GM10266 (cell line): ENCODE results near the gene NUP210L.
"Not testable (repeated sequence)": the region's sequence is repeated elsewhere in the genome, so short reads cannot be mapped to it uniquely, and the experiment has no call there.

Experiments used
- DNase-seq: peaks from one replicate; pipeline ENCODE4 v3.0.0; 2012; ENCODE audit errors: extremely low spot score
- TF ChIP-seq, protein P1 (sequence below): IDR thresholded peaks from 2 replicates; pipeline ENCODE4 v1.5.1; 2012; ENCODE audit warnings: mild to moderate bottlenecking, low read depth; ENCODE audit not compliant: control insufficient read depth, insufficient read depth; ENCODE audit errors: missing control alignments

Gene NUP210L

DNA sequence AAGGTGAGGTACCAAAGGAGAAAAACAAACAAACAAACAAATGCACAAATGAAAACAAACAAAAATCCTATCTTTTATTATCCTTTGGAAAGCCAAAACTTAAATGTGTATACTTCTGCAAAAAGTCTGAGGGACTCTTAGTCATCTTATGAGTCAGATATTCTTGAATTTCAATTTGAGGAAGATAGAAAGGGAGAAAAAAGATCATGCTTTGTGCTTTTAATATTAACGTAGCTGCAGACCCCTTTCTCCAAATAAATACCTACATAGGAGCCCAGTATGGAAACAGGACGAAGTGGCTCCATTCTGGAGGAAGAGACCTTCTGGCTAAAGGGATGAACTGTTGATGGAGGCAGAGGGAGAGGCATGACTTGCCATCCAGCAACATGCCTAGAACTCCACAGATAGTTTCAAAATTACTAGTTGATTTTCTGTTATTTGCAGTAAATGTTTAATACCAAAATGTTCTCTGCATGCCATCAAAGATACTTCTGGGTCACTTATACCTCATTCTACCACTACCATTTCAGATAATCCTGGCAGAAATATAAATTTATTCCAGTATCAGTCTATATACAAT is 25.4 kb downstream of the NUP210L start:
- no peak for DNase-seq
- TF ChIP-seq, protein P1, sequence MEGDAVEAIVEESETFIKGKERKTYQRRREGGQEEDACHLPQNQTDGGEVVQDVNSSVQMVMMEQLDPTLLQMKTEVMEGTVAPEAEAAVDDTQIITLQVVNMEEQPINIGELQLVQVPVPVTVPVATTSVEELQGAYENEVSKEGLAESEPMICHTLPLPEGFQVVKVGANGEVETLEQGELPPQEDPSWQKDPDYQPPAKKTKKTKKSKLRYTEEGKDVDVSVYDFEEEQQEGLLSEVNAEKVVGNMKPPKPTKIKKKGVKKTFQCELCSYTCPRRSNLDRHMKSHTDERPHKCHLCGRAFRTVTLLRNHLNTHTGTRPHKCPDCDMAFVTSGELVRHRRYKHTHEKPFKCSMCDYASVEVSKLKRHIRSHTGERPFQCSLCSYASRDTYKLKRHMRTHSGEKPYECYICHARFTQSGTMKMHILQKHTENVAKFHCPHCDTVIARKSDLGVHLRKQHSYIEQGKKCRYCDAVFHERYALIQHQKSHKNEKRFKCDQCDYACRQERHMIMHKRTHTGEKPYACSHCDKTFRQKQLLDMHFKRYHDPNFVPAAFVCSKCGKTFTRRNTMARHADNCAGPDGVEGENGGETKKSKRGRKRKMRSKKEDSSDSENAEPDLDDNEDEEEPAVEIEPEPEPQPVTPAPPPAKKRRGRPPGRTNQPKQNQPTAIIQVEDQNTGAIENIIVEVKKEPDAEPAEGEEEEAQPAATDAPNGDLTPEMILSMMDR: no peak

DNA sequence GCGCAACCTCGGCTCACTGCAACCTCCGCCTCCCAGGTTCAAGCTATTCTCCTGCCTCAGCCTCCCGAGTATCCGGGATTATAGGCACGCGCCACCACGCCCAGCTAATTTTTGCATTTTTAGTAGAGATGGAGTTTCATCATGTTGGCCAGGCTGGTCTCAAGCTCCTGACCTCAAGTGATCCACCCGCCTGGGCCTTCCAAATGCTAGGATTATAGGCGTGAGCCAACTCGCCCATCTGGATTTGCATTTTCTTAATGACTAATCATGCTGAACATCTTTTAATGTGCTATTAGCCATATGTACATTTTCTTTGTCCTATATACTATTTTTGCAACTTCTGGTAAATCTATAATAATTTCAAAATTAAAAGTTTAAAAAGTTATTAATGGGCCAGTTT is 31.7 kb downstream of the NUP210L start:
- not testable (repeated sequence) for DNase-seq

DNA sequence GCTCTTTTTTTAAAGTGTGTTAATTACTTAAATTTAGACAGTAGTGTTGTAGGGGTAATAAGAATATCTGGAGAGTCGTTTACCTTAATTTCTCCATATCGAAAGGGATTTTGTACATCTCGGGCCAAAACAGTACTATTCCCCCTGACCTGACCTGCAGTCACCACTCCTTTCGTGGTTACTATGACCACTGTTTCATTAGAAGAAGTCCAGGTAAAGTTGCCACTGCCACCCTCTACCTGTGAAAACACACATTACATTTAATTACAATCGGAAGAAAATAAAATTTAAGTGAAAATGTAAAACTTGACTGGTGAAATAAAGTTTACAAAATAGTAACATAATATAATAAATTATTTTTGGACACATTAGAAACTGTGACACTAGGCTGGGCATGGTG is 37.2 kb downstream of the NUP210L start:
- DNase-seq: no peak
- TF ChIP-seq, protein P1: no peak

DNA sequence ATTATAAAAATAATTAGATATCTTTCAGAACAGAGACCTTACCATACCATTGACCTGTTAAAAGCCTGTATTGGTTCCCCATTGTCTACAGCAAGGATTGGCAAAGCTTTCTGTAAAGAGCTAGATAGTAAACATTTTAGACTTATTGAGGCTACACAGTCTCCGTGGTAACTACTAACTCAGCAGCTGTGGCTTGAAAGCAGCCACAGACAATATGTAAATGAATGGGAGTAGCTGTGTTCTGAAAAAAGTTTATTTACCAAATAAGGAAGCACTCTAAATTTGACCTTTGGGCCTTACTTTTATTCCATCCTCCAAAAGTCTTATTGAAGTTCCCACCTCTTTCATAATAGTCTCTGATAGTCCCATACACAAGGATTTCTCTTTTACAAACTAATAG is 39.7 kb downstream of the NUP210L start:
- DNase-seq: no peak
- TF ChIP-seq, protein P1: no peak

DNA sequence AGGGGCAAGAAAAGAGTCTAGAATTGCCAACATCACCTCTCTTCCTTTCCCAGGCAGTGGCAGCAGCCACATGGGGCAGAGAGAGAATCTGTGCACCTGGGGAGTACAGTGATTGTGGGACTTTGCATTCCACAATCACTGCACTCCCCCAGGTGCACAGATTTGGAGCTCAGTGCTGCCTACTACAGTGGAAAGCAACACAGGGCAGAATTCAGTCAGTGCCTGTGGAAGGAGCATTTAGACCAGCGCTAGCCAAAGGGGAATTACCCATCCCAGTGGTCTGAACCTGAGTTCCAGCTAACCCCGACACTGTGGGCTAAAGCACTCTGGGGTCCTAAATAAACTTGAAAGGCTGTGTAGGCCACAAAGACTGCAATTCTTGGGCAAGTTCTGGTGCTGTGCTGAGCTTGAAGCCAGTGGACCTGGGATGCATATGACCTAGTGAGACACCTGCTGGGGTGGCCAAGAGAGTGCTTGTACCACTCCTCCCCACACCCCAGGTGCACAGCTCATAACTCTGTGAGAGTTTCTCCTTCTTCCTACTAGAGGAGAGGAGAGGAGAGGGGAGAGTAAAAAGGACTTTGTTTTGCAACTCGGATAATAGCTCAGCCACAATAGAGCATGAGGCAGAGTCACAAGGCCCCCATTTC is 50.3 kb downstream of the NUP210L start:
- DNase-seq: no peak
- TF ChIP-seq, protein P1: no peak

DNA sequence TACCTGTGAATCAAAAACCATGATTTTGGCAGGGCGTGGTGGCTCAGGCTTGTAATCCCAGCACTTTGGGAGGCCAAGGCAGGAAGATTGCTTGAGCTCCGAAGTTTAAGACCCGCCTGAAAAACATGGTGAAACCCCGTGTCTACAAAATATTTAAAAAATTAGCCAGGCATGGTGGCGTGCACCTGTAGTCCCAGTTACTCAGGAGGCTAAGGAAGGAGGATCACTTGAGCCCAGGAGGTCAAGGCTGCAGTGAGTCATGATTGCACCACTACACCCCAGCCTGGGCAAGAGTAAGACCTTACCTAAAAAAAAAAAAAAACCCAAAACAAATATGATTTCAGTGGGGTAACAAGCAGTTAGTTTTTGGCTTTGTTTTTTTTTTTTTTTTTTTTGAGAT is 54.7 kb downstream of the NUP210L start:
- DNase-seq: not testable (repeated sequence)

DNA sequence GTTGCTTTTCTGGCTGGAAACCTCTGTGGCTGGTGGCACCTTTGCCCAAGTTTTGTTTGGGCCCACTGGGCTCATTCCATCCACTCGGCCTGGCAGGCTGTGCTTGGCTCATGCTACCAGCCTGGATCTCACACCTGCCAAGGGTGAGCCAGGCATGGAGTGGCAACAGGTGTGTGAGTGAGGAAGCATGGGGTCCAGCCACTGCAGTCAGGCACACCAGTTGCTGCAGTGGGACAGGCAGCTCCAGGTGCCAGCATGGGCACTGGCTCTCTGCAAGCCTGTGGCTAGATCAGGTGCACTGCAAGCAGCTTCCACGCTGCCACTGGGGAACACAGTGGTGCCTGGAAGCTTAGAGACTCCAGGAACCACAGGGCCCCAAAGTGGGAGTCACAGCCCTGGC is 57.0 kb downstream of the NUP210L start:
- TF ChIP-seq, protein P1: no peak
- DNase-seq: no peak

DNA sequence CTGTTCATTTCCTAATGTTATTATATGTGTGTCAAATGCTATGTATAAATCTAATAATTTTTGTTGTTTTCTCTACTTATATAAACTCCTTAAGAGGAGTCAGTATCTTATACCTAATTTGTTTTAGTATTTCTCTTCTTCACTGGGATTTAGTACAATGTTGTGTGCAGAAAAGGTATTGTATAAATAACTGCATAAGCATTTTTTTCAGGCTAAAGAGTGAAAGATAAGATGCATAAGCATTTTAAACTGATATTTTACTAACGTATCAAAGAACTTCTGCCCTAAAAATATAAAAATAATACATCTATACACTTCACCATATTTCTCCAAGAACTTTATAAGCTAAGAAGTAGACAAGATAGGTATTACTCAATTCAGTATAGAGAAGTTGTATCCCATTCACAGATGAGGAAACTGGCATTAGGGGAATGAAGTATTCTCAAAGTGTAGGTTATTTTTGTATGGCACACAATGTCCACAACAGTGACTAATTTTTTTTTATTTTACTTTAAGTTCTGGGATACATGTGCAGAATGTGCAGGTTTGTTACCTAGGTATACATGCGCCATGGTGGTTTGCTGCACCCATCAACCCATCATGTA is 59.3 kb downstream of the NUP210L start:
- TF ChIP-seq, protein P1: no peak
- no peak for DNase-seq
